ENCODE measurements around the gene WDR55. TPM values are rescaled to one million over a fixed set of nuclear protein-coding genes. Genes with fewer than 3 reads are reported as not detected.
A peak's percentile ranks its signal among the peaks of the same experiment; 100 is the strongest.
"Not testable (repeated sequence)": the region's sequence is repeated elsewhere in the genome, so short reads cannot be mapped to it uniquely, and the experiment has no call there.

WDR55 gene
- 11.8 TPM for total RNA-seq

GRCh38 chr5:140664359-140665119 is at the start of gene WDR55:
Gene WDR55, plus strand, starts transcription at chr5:140664904. Its CDS starts 9 bp downstream, at chr5:140664913.
- Histone ChIP-seq H3K27me3 (ENCODE audit: insufficient read depth, low read length) (no peaks in the 10 kb centered on the region), H3K9me3 (ENCODE audit: low read depth, low read length) (no peaks in the 10 kb centered on the region), H3K4me1 (ENCODE audit: insufficient read depth, low read length) (peaks cover 22% of the 10 kb centered on the region), H3K4me3 (ENCODE audit: low read length) (peak within 1 kb of the TSS; percentile 85)

- no peaks in the 10 kb centered on the region for H3K9me3 ChIP-seq (ENCODE audit: low read depth, low read length)
- H3K27me3 ChIP-seq (ENCODE audit: insufficient read depth, low read length): peaks cover 7% of the 10 kb centered on the region
- peaks cover 16% of the 10 kb centered on the region for H3K4me1 ChIP-seq (ENCODE audit: insufficient read depth, low read length)
- H3K4me3 ChIP-seq (ENCODE audit: low read length): no peak overlapping the region
Measured at GRCh38 chr5:140622301-140622700, 42.4 kb upstream of the WDR55 start.

GRCh38 chr5:140623061-140623460 is 41.6 kb upstream of the WDR55 start:
- H3K27me3 ChIP-seq (ENCODE audit: insufficient read depth, low read length); H3K4me3 ChIP-seq (ENCODE audit: low read length); H3K9me3 ChIP-seq (ENCODE audit: low read depth, low read length): not testable (repeated sequence)
- H3K4me1 ChIP-seq (ENCODE audit: insufficient read depth, low read length): peaks cover 16% of the 10 kb centered on the region

- not testable (repeated sequence) for H3K4me3 ChIP-seq (ENCODE audit: low read length); H3K27me3 ChIP-seq (ENCODE audit: insufficient read depth, low read length); H3K9me3 ChIP-seq (ENCODE audit: low read depth, low read length)
- peaks cover 28% of the 10 kb centered on the region for H3K4me1 ChIP-seq (ENCODE audit: insufficient read depth, low read length)
Measured at GRCh38 chr5:140624886-140625285, 39.8 kb upstream of the WDR55 start.

- H3K4me3 ChIP-seq (ENCODE audit: low read length): no peak overlapping the region
Measured at GRCh38 chr5:140627972-140628371, 36.7 kb upstream of the WDR55 start.

GRCh38 chr5:140628711-140629110 is 36.0 kb upstream of the WDR55 start:
- Histone ChIP-seq H3K4me1 (ENCODE audit: insufficient read depth, low read length) (peaks cover 36% of the 10 kb centered on the region), H3K27me3 (ENCODE audit: insufficient read depth, low read length) (peaks cover 3% of the 10 kb centered on the region), H3K9me3 (ENCODE audit: low read depth, low read length) (no peaks in the 10 kb centered on the region), H3K4me3 (ENCODE audit: low read length) (no peak overlapping the region)

More at GRCh38 chr5:140627972-140628371, 36.7 kb upstream of the WDR55 start:
- peaks cover 3% of the 10 kb centered on the region for H3K27me3 ChIP-seq (ENCODE audit: insufficient read depth, low read length)
- no peaks in the 10 kb centered on the region for H3K9me3 ChIP-seq (ENCODE audit: low read depth, low read length)
- H3K4me1 ChIP-seq (ENCODE audit: insufficient read depth, low read length): peaks cover 36% of the 10 kb centered on the region

GRCh38 chr5:140630292-140631035 is 34.2 kb upstream of the WDR55 start:
- Histone ChIP-seq H3K9me3 (ENCODE audit: low read depth, low read length) (no peaks in the 10 kb centered on the region), H3K4me1 (ENCODE audit: insufficient read depth, low read length) (peaks cover 51% of the 10 kb centered on the region), H3K27me3 (ENCODE audit: insufficient read depth, low read length) (peaks cover 3% of the 10 kb centered on the region), H3K4me3 (ENCODE audit: low read length) (peak overlapping the region; percentile 61)

- Histone ChIP-seq H3K4me1 (ENCODE audit: insufficient read depth, low read length) (peaks cover 54% of the 10 kb centered on the region), H3K4me3 (ENCODE audit: low read length) (peak overlapping the region; percentile 61), H3K27me3 (ENCODE audit: insufficient read depth, low read length) (peaks cover 3% of the 10 kb centered on the region), H3K9me3 (ENCODE audit: low read depth, low read length) (no peaks in the 10 kb centered on the region)
Measured at GRCh38 chr5:140631036-140631417, 33.7 kb upstream of the WDR55 start.

- no peaks in the 10 kb centered on the region for H3K9me3 ChIP-seq (ENCODE audit: low read depth, low read length)
- H3K27me3 ChIP-seq (ENCODE audit: insufficient read depth, low read length): peaks cover 3% of the 10 kb centered on the region
- H3K4me3 ChIP-seq (ENCODE audit: low read length): peak overlapping the region; percentile 61
- peaks cover 57% of the 10 kb centered on the region for H3K4me1 ChIP-seq (ENCODE audit: insufficient read depth, low read length)
Measured at GRCh38 chr5:140631831-140632365, 32.8 kb upstream of the WDR55 start.

- Histone ChIP-seq H3K9me3 (ENCODE audit: low read depth, low read length) (no peaks in the 10 kb centered on the region), H3K27me3 (ENCODE audit: insufficient read depth, low read length) (peaks cover 3% of the 10 kb centered on the region), H3K4me1 (ENCODE audit: insufficient read depth, low read length) (peaks cover 63% of the 10 kb centered on the region), H3K4me3 (ENCODE audit: low read length) (peak overlapping the region; percentile 61)
Measured at GRCh38 chr5:140632366-140633020, 32.2 kb upstream of the WDR55 start.

GRCh38 chr5:140633021-140633471 is 31.7 kb upstream of the WDR55 start, which contains the start of gene CD14:
Gene CD14, minus strand, starts transcription at chr5:140633175. Its CDS starts 104 bp downstream, at chr5:140633071.
- Histone ChIP-seq H3K4me3 (ENCODE audit: low read length) (peak within 1 kb of the TSS; percentile 61), H3K9me3 (ENCODE audit: low read depth, low read length) (no peaks in the 10 kb centered on the region), H3K4me1 (ENCODE audit: insufficient read depth, low read length) (peaks cover 68% of the 10 kb centered on the region), H3K27me3 (ENCODE audit: insufficient read depth, low read length) (peaks cover 3% of the 10 kb centered on the region)

- peaks cover 3% of the 10 kb centered on the region for H3K27me3 ChIP-seq (ENCODE audit: insufficient read depth, low read length)
- peak overlapping the region; percentile 61 for H3K4me3 ChIP-seq (ENCODE audit: low read length)
- no peaks in the 10 kb centered on the region for H3K9me3 ChIP-seq (ENCODE audit: low read depth, low read length)
- H3K4me1 ChIP-seq (ENCODE audit: insufficient read depth, low read length): peaks cover 69% of the 10 kb centered on the region
Measured at GRCh38 chr5:140633501-140633900, 31.2 kb upstream of the WDR55 start.

- peaks cover 3% of the 10 kb centered on the region for H3K27me3 ChIP-seq (ENCODE audit: insufficient read depth, low read length)
- H3K4me3 ChIP-seq (ENCODE audit: low read length): no peak overlapping the region
- H3K9me3 ChIP-seq (ENCODE audit: low read depth, low read length): no peaks in the 10 kb centered on the region
- H3K4me1 ChIP-seq (ENCODE audit: insufficient read depth, low read length): peaks cover 68% of the 10 kb centered on the region
Measured at GRCh38 chr5:140634103-140634502, 30.6 kb upstream of the WDR55 start.

- H3K4me1 ChIP-seq (ENCODE audit: insufficient read depth, low read length): peaks cover 72% of the 10 kb centered on the region
Measured at GRCh38 chr5:140635291-140636257, 29.1 kb upstream of the WDR55 start.

More at GRCh38 chr5:140635291-140636257, 29.1 kb upstream of the WDR55 start:
- H3K27me3 ChIP-seq (ENCODE audit: insufficient read depth, low read length): peaks cover 3% of the 10 kb centered on the region
- no peak overlapping the region for H3K4me3 ChIP-seq (ENCODE audit: low read length)
- no peaks in the 10 kb centered on the region for H3K9me3 ChIP-seq (ENCODE audit: low read depth, low read length)

Measured in mononuclear cell (primary cell).